ENCODE data around the gene PCED1A. TPM values are rescaled to one million over a fixed set of nuclear protein-coding genes. Genes with fewer than 3 reads are reported as not detected.

PCED1A gene
- total and polyA plus RNA-seq, 2 donors from 2014 or later, result 43.6 to 47.7 TPM

- no peaks in the 10 kb centered on the region for H3K27me3 ChIP-seq (ENCODE audit: control insufficient read depth, insufficient read depth, low read length)
- H3K27ac ChIP-seq (ENCODE audit: low read depth in 2 of 2, low read length in 2 of 2), result no peak overlapping the region
- H3K9ac ChIP-seq (ENCODE audit: low read length in 3 of 3), result no peak overlapping the region
- H3K9me3 ChIP-seq (ENCODE audit: control insufficient read depth in 2 of 3, insufficient read depth in 1 of 3, low read length in 3 of 3), result no peaks in the 10 kb centered on the region
- H3K36me3 ChIP-seq (ENCODE audit: control insufficient read depth in 2 of 3, insufficient read depth in 3 of 3, low read length in 3 of 3), result no peaks in the 10 kb centered on the region
- no peak for DNase-seq
- peaks cover 0 to 2% (median 0%) of the 10 kb centered on the region in 3 donors for H3K4me1 ChIP-seq (ENCODE audit: control insufficient read depth in 2 of 3, insufficient read depth in 2 of 3, low read depth in 1 of 3, low read length in 3 of 3)
- intact Hi-C loops (cut with DNase I), result no loop called here
- no peak for FAIRE-seq
- H3K4me3 ChIP-seq (ENCODE audit: low read length in 3 of 3), result no peak overlapping the region
- TF ChIP-seq, protein P1, sequence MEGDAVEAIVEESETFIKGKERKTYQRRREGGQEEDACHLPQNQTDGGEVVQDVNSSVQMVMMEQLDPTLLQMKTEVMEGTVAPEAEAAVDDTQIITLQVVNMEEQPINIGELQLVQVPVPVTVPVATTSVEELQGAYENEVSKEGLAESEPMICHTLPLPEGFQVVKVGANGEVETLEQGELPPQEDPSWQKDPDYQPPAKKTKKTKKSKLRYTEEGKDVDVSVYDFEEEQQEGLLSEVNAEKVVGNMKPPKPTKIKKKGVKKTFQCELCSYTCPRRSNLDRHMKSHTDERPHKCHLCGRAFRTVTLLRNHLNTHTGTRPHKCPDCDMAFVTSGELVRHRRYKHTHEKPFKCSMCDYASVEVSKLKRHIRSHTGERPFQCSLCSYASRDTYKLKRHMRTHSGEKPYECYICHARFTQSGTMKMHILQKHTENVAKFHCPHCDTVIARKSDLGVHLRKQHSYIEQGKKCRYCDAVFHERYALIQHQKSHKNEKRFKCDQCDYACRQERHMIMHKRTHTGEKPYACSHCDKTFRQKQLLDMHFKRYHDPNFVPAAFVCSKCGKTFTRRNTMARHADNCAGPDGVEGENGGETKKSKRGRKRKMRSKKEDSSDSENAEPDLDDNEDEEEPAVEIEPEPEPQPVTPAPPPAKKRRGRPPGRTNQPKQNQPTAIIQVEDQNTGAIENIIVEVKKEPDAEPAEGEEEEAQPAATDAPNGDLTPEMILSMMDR (IDR thresholded peaks at IDR 0.05; ENCODE audit: borderline replicate concordance, extremely low read depth, insufficient read depth), result no peak
Observed at GRCh38 chr20:2888224-2888955, 47.9 kb upstream of the PCED1A start.

DNA sequence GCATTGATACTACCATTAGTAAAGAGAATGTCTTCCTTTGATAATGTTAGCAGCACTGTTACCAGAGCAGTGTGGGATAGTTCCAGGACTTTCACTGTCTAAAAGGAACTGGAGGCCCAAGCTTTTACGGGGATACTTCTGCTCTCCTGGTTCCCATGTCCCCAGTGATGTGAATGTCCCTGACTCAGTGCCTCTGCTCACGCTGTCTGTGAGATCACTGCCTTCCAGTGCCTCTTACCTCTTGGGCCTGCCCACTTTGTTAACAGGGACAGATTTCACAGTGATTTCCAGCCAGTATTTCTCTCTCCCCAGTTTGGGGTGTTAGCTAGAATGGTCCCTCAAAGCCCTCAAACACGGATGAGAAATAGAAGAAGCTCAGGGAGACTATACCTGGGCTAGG is 47.3 kb upstream of the PCED1A start:
- Histone ChIP-seq H3K27ac (ENCODE audit: low read depth in 2 of 2, low read length in 2 of 2) (no peak overlapping the region), H3K4me3 (ENCODE audit: low read length in 3 of 3) (no peak overlapping the region), H3K9me3 (ENCODE audit: control insufficient read depth in 2 of 3, insufficient read depth in 1 of 3, low read length in 3 of 3) (no peaks in the 10 kb centered on the region), H3K9ac (ENCODE audit: low read length in 3 of 3) (no peak overlapping the region), H3K4me1 (ENCODE audit: control insufficient read depth in 2 of 3, insufficient read depth in 2 of 3, low read depth in 1 of 3, low read length in 3 of 3) (peaks cover 0 to 2% (median 0%) of the 10 kb centered on the region in 3 donors), H3K27me3 (ENCODE audit: control insufficient read depth, insufficient read depth, low read length) (no peaks in the 10 kb centered on the region), H3K36me3 (ENCODE audit: control insufficient read depth in 2 of 3, insufficient read depth in 3 of 3, low read length in 3 of 3) (no peaks in the 10 kb centered on the region)
- TF ChIP-seq, protein P1 (IDR thresholded peaks at IDR 0.05; ENCODE audit: borderline replicate concordance, extremely low read depth, insufficient read depth), result no peak
- intact Hi-C loops (cut with DNase I), result no loop called here
- no peak for DNase-seq
- FAIRE-seq, result no peak

GRCh38 chr20:2883726-2884637 is 43.5 kb upstream of the PCED1A start:
- no peaks in the 10 kb centered on the region for H3K4me1 ChIP-seq (ENCODE audit: control insufficient read depth in 2 of 3, insufficient read depth in 2 of 3, low read depth in 1 of 3, low read length in 3 of 3)
- no peak overlapping the region for H3K9ac ChIP-seq (ENCODE audit: low read length in 3 of 3)
- H3K9me3 ChIP-seq (ENCODE audit: control insufficient read depth in 2 of 3, insufficient read depth in 1 of 3, low read length in 3 of 3), result no peaks in the 10 kb centered on the region
- H3K27ac ChIP-seq (ENCODE audit: low read depth in 2 of 2, low read length in 2 of 2), result no peak overlapping the region
- intact Hi-C loops (cut with DNase I), result no loop called here
- H3K4me3 ChIP-seq (ENCODE audit: low read length in 3 of 3), result no peak overlapping the region
- FAIRE-seq (no peak), DNase-seq (no peak)
- TF ChIP-seq, protein P1 (IDR thresholded peaks at IDR 0.05; ENCODE audit: borderline replicate concordance, extremely low read depth, insufficient read depth), result no peak
- no peaks in the 10 kb centered on the region for H3K36me3 ChIP-seq (ENCODE audit: control insufficient read depth in 2 of 3, insufficient read depth in 3 of 3, low read length in 3 of 3)
- no peaks in the 10 kb centered on the region for H3K27me3 ChIP-seq (ENCODE audit: control insufficient read depth, insufficient read depth, low read length)

Measured in kidney (tissue), 14 donors.